Spleen (tissue), 11 donors: ENCODE data around the gene ELFN2. TPM values are rescaled to one million over a fixed set of nuclear protein-coding genes. Genes with fewer than 3 reads are reported as not detected.

Experiments used
- DNase-seq: peaks from one replicate; pipeline ENCODE4 v3.0.0-alpha.2; 2020
- H3K27ac ChIP-seq, 8 donors: fragments of 200-600 bp; sonication (generic) in 7 of 8; 1 replicate in 4 of 8; 2 replicates in 4 of 8; pipeline versions ENCODE4 v1.5.0 to v1.8.0; 2016 to 2021; ENCODE audit warnings: inconsistent platforms in 4 of 8, mild to moderate bottlenecking in 4 of 8, moderate library complexity in 1 of 8
- H3K27me3 ChIP-seq, 7 donors: fragments of 200-600 bp; sonication (generic) in 6 of 7; replicated peaks in 1 of 7; 1 replicate in 4 of 7; 2 replicates in 3 of 7; pipeline versions ENCODE4 v1.5.0 to v1.8.0; 2016 to 2021; ENCODE audit warnings: inconsistent platforms in 3 of 7, mild to moderate bottlenecking in 1 of 7
- H3K36me3 ChIP-seq, 6 donors: fragments of 200-600 bp; sonication (generic) in 5 of 6; 1 replicate in 4 of 6; 2 replicates in 2 of 6; pipeline versions ENCODE4 v1.5.0 to v1.8.0; 2016 to 2021; ENCODE audit warnings: inconsistent platforms in 2 of 6
- H3K4me1 ChIP-seq, 6 donors: fragments of 200-600 bp; sonication (generic) in 5 of 6; 1 replicate in 3 of 6; 2 replicates in 3 of 6; pipeline versions ENCODE4 v1.5.0 to v1.8.0; 2016 to 2021; ENCODE audit warnings: inconsistent platforms in 3 of 6
- H3K4me3 ChIP-seq, 8 donors: fragments of 200-600 bp; sonication (generic) in 7 of 8; 1 replicate in 4 of 8; 2 replicates in 4 of 8; pipeline versions ENCODE4 v1.5.0 to v1.8.0; 2016 to 2021; ENCODE audit warnings: inconsistent platforms in 4 of 8, mild to moderate bottlenecking in 4 of 8, moderate library complexity in 2 of 8
- H3K9me3 ChIP-seq, 8 donors: fragments of 200-600 bp; sonication (generic) in 7 of 8; 1 replicate in 4 of 8; 2 replicates in 4 of 8; pipeline versions ENCODE4 v1.5.0 to v1.8.0; 2016 to 2021; ENCODE audit warnings: inconsistent platforms in 4 of 8
- CTCF ChIP-seq, 11 experiments: fragments of 200-600 bp in 7 of 11; fragments of 450-650 bp in 4 of 11; sonication (generic) in 4 of 11; IDR thresholded peaks in 8 of 11; conservative IDR thresholded peaks in 3 of 11; 1 replicate in 7 of 11; 2 replicates in 4 of 11; pipeline versions ENCODE4 v1.4.0 to v1.8.0; 2016 to 2021; ENCODE audit warnings: antibody characterized with exemption in 11 of 11, inconsistent platforms in 4 of 11, mild to moderate bottlenecking in 1 of 11
- POLR2A ChIP-seq, 3 donors: fragments of 450-650 bp; IDR thresholded peaks; one replicate each; pipeline ENCODE4 v1.5.1; 2017; ENCODE audit warnings: antibody characterized with exemption in 3 of 3, mild to moderate bottlenecking in 1 of 3
- POLR2AphosphoS5 ChIP-seq, 3 donors: sonication (generic); formaldehyde crosslinking; IDR thresholded peaks; one replicate each; pipeline ENCODE4 v1.5.1; 2017; ENCODE audit warnings: antibody characterized with exemption in 3 of 3
- WGBS, 5 donors: extraction: QIAGEN DNeasy Blood & Tissue Kit in 3 of 5; methylation state at CpG; one replicate each; pipeline versions ENCODE4 v1.1.5 to v1.1.7; 2013 to 2018; 5-methylcytosine and 5-hydroxymethylcytosine counted together
- intact Hi-C: fragments of 100-400 bp; cut with DNase I; formaldehyde crosslinking; loops from one replicate; pipeline ENCODE4 v1.15.0; 2023; ENCODE audit warnings: low total_unique reads
- polyA plus RNA-seq, 3 donors: library from polyadenylated mRNA; stranded (reverse); fragments of 200-250 nt; gene quantifications; one replicate each; pipeline ENCODE4 v1.2.1, GENCODE V29; 2013
- total RNA-seq, 7 donors: library from RNA; depleted of rRNA in 3 of 7; stranded (reverse); fragments of >200 nt in 3 of 7; fragmentation: NEBNext Ultra II Directional in 4 of 7; extraction: Animal tissue kit (Norgen Biotek cat#: 25700) in 4 of 7; gene quantifications; one replicate each; pipeline versions ENCODE4 v1.1.0 to v1.2.1, GENCODE V29; 2016 to 2021
- donor health status: healthy with polysubstance abuse.
- donor health status: DM: no; HTN: no; CAD: no; lungs with moderate emphysema.
- donor health status: DM: no; HTN: no; CAD: no.
- donor health status: Bipolar disorder and iron deficiency.
- donor health status: healthy.
- donor health status: DM: no; HTN: no; CAD: no.
- donor health status: DM: yes; HTN: yes; CAD: no.

The ELFN2 gene
- total and polyA plus RNA-seq, 10 donors = 0.02 to 0.19 (median 0.07) TPM; not detected in 1

GRCh38 chr22:37365950-37366349 lies 61.3 kb downstream of the ELFN2 start:
- H3K9me3 ChIP-seq = no peaks in the 10 kb centered on the region
- 64 to 70% (median 66%) methylated on average over 10 of the region's 10 CpGs for WGBS, 5 donors
- H3K27ac ChIP-seq = no peak overlapping the region
- H3K36me3 ChIP-seq = no peaks in the 10 kb centered on the region
- TF ChIP-seq POLR2A (IDR thresholded peaks at IDR 0.05) (no peak), CTCF (IDR thresholded peaks at IDR 0.05 in 8 of 11, conservative IDR thresholded peaks at IDR 0.05 in 3 of 11) (no peak), POLR2AphosphoS5 (IDR thresholded peaks at IDR 0.05) (no peak)
- H3K4me1 ChIP-seq = peaks cover 0 to 24% (median 5%) of the 10 kb centered on the region in 6 donors
- no peak overlapping the region for H3K4me3 ChIP-seq
- peaks cover 0 to 2% (median 0%) of the 10 kb centered on the region in 7 donors for H3K27me3 ChIP-seq
- DNase-seq = no peak
- intact Hi-C loops = no loop called here

GRCh38 chr22:37363261-37363992 lies 63.9 kb downstream of the ELFN2 start:
- TF ChIP-seq POLR2A (IDR thresholded peaks at IDR 0.05) (no peak), CTCF (IDR thresholded peaks at IDR 0.05 in 8 of 11, conservative IDR thresholded peaks at IDR 0.05 in 3 of 11) (no peak)
- Histone ChIP-seq H3K4me1 (peaks cover 0 to 9% (median 0%) of the 10 kb centered on the region in 6 donors), H3K27ac (no peak overlapping the region), H3K4me3 (no peak overlapping the region), H3K36me3 (no peaks in the 10 kb centered on the region), H3K9me3 (no peaks in the 10 kb centered on the region), H3K27me3 (no peaks in the 10 kb centered on the region)
- DNase-seq = no peak
- intact Hi-C loops = no loop called here
- 85 to 93% (median 90%) methylated on average over 15 of the region's 15 CpGs for WGBS, 5 donors

- intact Hi-C loops = no loop called here
- Histone ChIP-seq H3K27ac (no peak overlapping the region), H3K27me3 (peaks cover 0 to 3% (median 0%) of the 10 kb centered on the region in 7 donors), H3K36me3 (no peaks in the 10 kb centered on the region), H3K4me1 (peaks cover 0 to 9% (median 0%) of the 10 kb centered on the region in 6 donors), H3K4me3 (no peak overlapping the region), H3K9me3 (no peaks in the 10 kb centered on the region)
- TF ChIP-seq POLR2AphosphoS5 (IDR thresholded peaks at IDR 0.05) (no peak), CTCF (IDR thresholded peaks at IDR 0.05 in 8 of 11, conservative IDR thresholded peaks at IDR 0.05 in 3 of 11) (no peak), POLR2A (IDR thresholded peaks at IDR 0.05) (no peak)
- no peak for DNase-seq
- WGBS, 5 donors = 62 to 70% (median 65%) methylated on average over 3 of the region's 3 CpGs
These were observed 64.7 kb downstream of the ELFN2 start for GRCh38 chr22:37362621-37363020.

- DNase-seq = no peak
- H3K27me3 ChIP-seq = peaks cover 0 to 9% (median 0%) of the 10 kb centered on the region in 7 donors
- H3K9me3 ChIP-seq = no peaks in the 10 kb centered on the region
- no peak overlapping the region for H3K27ac ChIP-seq
- no peaks in the 10 kb centered on the region for H3K36me3 ChIP-seq
- intact Hi-C loops = no loop called here
- TF ChIP-seq POLR2AphosphoS5 (IDR thresholded peaks at IDR 0.05) (no peak), POLR2A (IDR thresholded peaks at IDR 0.05) (no peak), CTCF (IDR thresholded peaks at IDR 0.05 in 8 of 11, conservative IDR thresholded peaks at IDR 0.05 in 3 of 11) (no peak)
- no peaks in the 10 kb centered on the region for H3K4me1 ChIP-seq
- WGBS, 5 donors = 75 to 88% (median 81%) methylated on average over 8 of the region's 8 CpGs
- H3K4me3 ChIP-seq = no peak overlapping the region
These were observed 68.4 kb downstream of the ELFN2 start for GRCh38 chr22:37358917-37359316.
